Lower leg skin (tissue), 3 donors: ENCODE results near the gene USP2.

ENCODE experiments used
- CTCF ChIP-seq, 3 donors: fragments of 450-650 bp; IDR thresholded peaks; one replicate each; pipeline ENCODE4 v1.5.1; 2016; ENCODE audit warnings: antibody characterized with exemption in 3 of 3, mild to moderate bottlenecking in 3 of 3, moderate library complexity in 2 of 3
- POLR2A ChIP-seq, 2 donors: fragments of 450-650 bp; IDR thresholded peaks; one replicate each; pipeline ENCODE4 v1.6.1; 2016 to 2017; ENCODE audit warnings: antibody characterized with exemption in 2 of 2, mild to moderate bottlenecking in 1 of 2, moderate library complexity in 1 of 2

- TF ChIP-seq CTCF (IDR thresholded peaks at IDR 0.05) (no peak), POLR2A (IDR thresholded peaks at IDR 0.05) (no peak)
These were observed 70.8 kb downstream of the USP2 start for GRCh38 chr11:119310682-119311052.
